MM.1S (cell line): ENCODE data around the gene SLCO2B1.

Experiments
- DNase-seq: peaks from one replicate; pipeline ENCODE4 v3.0.0-alpha.2; 2015
- H2AFZ ChIP-seq: fragments of 300-600 bp; sonication (generic); 2 replicates; pipeline ENCODE4 v1.6.0; 2016; ENCODE audit warnings: antibody characterized with exemption, low read length
- H3F3A ChIP-seq: fragments of 300-600 bp; sonication (generic); 2 replicates; pipeline ENCODE4 v1.6.1; 2016; ENCODE audit warnings: mild to moderate bottlenecking, antibody characterized with exemption, low read length, moderate library complexity, mixed read lengths; ENCODE audit not compliant: insufficient read depth
- H3K27ac ChIP-seq: fragments of 300-600 bp; sonication (generic); 2 replicates; pipeline ENCODE4 v1.5.1; 2016; ENCODE audit warnings: mild to moderate bottlenecking, low read length
- H3K27me3 ChIP-seq: fragments of 300-600 bp; sonication (generic); replicated peaks from 2 replicates; pipeline ENCODE4 v1.6.0; 2016; ENCODE audit warnings: low read length; ENCODE audit not compliant: insufficient read depth
- H3K36me3 ChIP-seq: fragments of 300-600 bp; sonication (generic); replicated peaks from 2 replicates; pipeline ENCODE4 v1.6.1; 2016; ENCODE audit warnings: mild to moderate bottlenecking, low read length, mixed read lengths; ENCODE audit not compliant: insufficient read depth
- H3K4me1 ChIP-seq: fragments of 300-600 bp; sonication (generic); 2 replicates; pipeline ENCODE4 v1.6.1; 2016; ENCODE audit warnings: low read length, mixed read lengths
- H3K4me2 ChIP-seq: fragments of 300-600 bp; sonication (generic); 2 replicates; pipeline ENCODE4 v1.6.0; 2016; ENCODE audit warnings: low read depth, low read length
- H3K4me3 ChIP-seq: fragments of 300-600 bp; sonication (generic); 2 replicates; pipeline ENCODE4 v1.5.1; 2016; ENCODE audit warnings: low read length, mixed read lengths
- H3K79me2 ChIP-seq: fragments of 300-600 bp; sonication (generic); 2 replicates; pipeline ENCODE4 v1.6.1; 2016; ENCODE audit warnings: mixed run types, low read length, mixed read lengths
- H3K9ac ChIP-seq: fragments of 300-600 bp; sonication (generic); 2 replicates; pipeline ENCODE4 v1.6.1; 2016; ENCODE audit warnings: low read length, mixed read lengths
- H3K9me2 ChIP-seq: fragments of 300-600 bp; sonication (generic); replicated peaks from 2 replicates; pipeline ENCODE4 v1.6.1; 2016; ENCODE audit warnings: mild to moderate bottlenecking, low read length, mixed read lengths; ENCODE audit not compliant: insufficient read depth
- H3K9me3 ChIP-seq: fragments of 300-600 bp; sonication (generic); replicated peaks from 2 replicates; pipeline ENCODE4 v1.6.1; 2016; ENCODE audit warnings: mild to moderate bottlenecking, low read length, mixed read lengths; ENCODE audit not compliant: insufficient read depth
- H4K20me1 ChIP-seq: fragments of 300-600 bp; sonication (generic); 2 replicates; pipeline ENCODE4 v1.6.1; 2016; ENCODE audit warnings: mild to moderate bottlenecking, low read length, moderate library complexity, mixed read lengths; ENCODE audit not compliant: insufficient read depth
- EZH2 ChIP-seq: fragments of 300-600 bp; sonication (generic); optimal IDR thresholded peaks from 2 replicates; pipeline ENCODE3; 2017; ENCODE audit warnings: low read depth, mild to moderate bottlenecking, antibody characterized with exemption, low read length, mixed read lengths
- EZH2phosphoT487 ChIP-seq: fragments of 300-600 bp; sonication (generic); IDR thresholded peaks from 2 replicates; pipeline ENCODE4 v1.6.1; 2018; ENCODE audit warnings: antibody characterized with exemption, low read length
- TF ChIP-seq, protein P1 (sequence below): fragments of 300-600 bp; sonication (generic); IDR thresholded peaks from 2 replicates; pipeline ENCODE4 v1.5.1; 2016; ENCODE audit warnings: antibody characterized with exemption, low read length, mixed read lengths

The SLCO2B1 gene

DNA sequence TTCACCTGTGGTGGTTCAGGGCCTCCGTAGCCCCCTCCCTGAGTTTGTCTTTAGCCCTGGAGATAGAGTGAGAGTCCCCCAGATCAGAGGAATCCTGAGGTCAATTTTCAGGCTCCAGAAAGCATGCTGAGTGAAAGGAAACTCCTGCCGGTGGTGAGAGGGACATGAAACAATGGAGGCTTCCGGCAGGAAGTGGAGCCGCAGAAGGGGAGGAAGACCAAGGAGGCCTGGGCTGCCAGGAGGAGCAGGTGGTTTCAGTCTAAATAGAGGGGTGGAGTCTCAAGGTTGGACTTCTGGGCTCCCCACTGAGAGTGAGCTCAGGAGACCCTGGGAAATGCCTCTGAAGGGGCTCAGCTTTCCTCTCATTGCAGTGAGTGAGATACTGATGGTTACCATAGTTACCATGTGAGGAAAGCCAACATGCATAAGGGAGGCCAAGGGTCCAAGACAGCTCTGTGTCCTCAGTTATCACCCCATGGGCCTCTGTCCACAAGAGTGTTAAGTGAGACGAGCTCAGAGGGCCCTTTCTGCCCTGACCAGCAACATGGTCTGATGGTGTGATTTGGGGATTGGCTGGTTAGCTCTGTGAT, 10.7 kb downstream of the SLCO2B1 start:
- no peaks in the 10 kb centered on the region for H3K79me2 ChIP-seq
- H2AFZ ChIP-seq = no peak overlapping the region
- no peak for DNase-seq
- no peaks in the 10 kb centered on the region for H3K36me3 ChIP-seq
- no peaks in the 10 kb centered on the region for H3K4me1 ChIP-seq
- no peaks in the 10 kb centered on the region for H4K20me1 ChIP-seq
- no peaks in the 10 kb centered on the region for H3F3A ChIP-seq
- H3K27me3 ChIP-seq = no peaks in the 10 kb centered on the region
- no peak overlapping the region for H3K27ac ChIP-seq
- no peaks in the 10 kb centered on the region for H3K9me2 ChIP-seq
- no peaks in the 10 kb centered on the region for H3K9me3 ChIP-seq
- H3K4me3 ChIP-seq = no peak overlapping the region
- TF ChIP-seq, protein P1, sequence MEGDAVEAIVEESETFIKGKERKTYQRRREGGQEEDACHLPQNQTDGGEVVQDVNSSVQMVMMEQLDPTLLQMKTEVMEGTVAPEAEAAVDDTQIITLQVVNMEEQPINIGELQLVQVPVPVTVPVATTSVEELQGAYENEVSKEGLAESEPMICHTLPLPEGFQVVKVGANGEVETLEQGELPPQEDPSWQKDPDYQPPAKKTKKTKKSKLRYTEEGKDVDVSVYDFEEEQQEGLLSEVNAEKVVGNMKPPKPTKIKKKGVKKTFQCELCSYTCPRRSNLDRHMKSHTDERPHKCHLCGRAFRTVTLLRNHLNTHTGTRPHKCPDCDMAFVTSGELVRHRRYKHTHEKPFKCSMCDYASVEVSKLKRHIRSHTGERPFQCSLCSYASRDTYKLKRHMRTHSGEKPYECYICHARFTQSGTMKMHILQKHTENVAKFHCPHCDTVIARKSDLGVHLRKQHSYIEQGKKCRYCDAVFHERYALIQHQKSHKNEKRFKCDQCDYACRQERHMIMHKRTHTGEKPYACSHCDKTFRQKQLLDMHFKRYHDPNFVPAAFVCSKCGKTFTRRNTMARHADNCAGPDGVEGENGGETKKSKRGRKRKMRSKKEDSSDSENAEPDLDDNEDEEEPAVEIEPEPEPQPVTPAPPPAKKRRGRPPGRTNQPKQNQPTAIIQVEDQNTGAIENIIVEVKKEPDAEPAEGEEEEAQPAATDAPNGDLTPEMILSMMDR = no peak
- TF ChIP-seq EZH2phosphoT487 (no peak), EZH2 (no peak)
- H3K9ac ChIP-seq = no peak overlapping the region
- H3K4me2 ChIP-seq = no peak overlapping the region

DNA sequence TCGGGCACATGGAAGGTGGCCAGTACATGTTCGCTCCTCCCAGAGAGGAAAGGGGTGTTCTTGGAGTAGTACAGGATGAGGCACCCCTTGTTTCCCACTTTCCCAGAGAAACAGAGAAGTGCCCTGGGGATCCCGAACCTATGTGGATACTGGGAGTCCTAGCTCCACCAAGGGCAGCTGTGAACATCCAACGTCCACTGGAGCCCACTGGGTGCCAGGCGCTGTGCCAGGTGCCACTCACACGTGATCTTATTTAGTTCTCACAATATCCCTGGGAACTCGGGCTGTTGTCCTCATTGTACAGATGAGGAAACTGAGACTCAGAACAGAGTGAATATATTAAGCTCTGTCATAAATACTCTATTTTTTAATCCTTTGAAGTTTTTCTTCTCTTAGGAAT, 12.0 kb downstream of the SLCO2B1 start:
- Histone ChIP-seq H3K4me1 (no peaks in the 10 kb centered on the region), H2AFZ (no peak overlapping the region), H3K27ac (no peak overlapping the region), H3K36me3 (no peaks in the 10 kb centered on the region), H3K9ac (no peak overlapping the region), H3K4me2 (no peak overlapping the region), H4K20me1 (no peaks in the 10 kb centered on the region), H3F3A (no peaks in the 10 kb centered on the region), H3K9me3 (no peaks in the 10 kb centered on the region), H3K27me3 (no peaks in the 10 kb centered on the region), H3K79me2 (no peaks in the 10 kb centered on the region), H3K4me3 (no peak overlapping the region), H3K9me2 (no peaks in the 10 kb centered on the region)
- TF ChIP-seq, protein P1 = no peak
- no peak for TF ChIP-seq EZH2phosphoT487
- TF ChIP-seq EZH2 = no peak
- DNase-seq = no peak

DNA sequence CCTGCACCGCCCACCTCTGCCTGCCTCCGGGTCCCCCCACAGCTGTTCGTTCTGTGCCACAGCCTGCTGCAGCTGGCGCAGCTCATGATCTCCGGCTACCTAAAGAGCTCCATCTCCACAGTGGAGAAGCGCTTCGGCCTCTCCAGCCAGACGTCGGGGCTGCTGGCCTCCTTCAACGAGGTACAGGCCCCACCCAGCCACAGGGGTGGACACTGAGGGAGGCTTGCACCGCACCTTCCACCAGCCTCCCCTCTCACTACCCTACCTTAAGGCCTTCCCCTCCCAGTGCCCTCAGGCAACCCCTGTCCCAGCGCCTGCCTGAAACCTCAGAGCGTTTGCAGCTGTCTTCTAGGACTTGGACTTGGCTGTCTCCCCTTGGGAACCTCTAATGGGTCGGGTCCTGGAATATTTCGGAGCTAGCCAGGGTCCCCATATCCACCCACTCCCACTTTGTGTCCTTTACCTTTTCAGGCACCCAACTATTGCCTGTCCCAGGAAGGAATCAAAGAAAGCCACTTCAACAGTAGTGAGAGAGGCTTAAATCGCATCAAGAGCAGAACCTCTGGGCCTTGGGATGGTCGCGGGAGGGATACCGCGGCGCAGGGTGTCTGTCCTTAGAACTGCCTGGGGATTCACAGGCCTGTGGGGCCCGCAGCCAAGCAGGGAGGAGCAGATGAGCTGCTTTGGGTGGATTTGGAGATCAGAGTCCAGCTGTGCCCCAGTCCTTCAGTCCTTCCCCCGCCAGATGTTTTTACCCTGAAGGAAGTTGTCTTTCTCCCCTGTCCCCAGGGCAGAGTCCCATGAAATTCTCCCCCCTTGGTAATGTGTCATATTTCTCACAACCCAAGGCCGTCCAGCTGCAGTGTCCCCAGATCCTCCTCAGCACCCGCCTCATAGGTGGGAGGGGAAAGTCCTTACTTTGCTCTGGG, 13.3 kb downstream of the SLCO2B1 start:
- Histone ChIP-seq H3K9me2 (no peaks in the 10 kb centered on the region), H3K4me3 (no peak overlapping the region), H3K9me3 (no peaks in the 10 kb centered on the region), H3K79me2 (no peaks in the 10 kb centered on the region), H3K4me2 (no peak overlapping the region), H3K36me3 (no peaks in the 10 kb centered on the region), H3K4me1 (no peaks in the 10 kb centered on the region), H2AFZ (no peak overlapping the region), H4K20me1 (no peaks in the 10 kb centered on the region), H3K27me3 (no peaks in the 10 kb centered on the region), H3F3A (no peaks in the 10 kb centered on the region), H3K9ac (no peak overlapping the region), H3K27ac (no peak overlapping the region)
- DNase-seq = no peak
- TF ChIP-seq, protein P1 = no peak
- TF ChIP-seq EZH2 (no peak), EZH2phosphoT487 (no peak)
